ENCODE results near the gene RNF43.
"Not testable (repeated sequence)": the region's sequence is repeated elsewhere in the genome, so short reads cannot be mapped to it uniquely, and the experiment has no call there.

RNF43 gene

DNA sequence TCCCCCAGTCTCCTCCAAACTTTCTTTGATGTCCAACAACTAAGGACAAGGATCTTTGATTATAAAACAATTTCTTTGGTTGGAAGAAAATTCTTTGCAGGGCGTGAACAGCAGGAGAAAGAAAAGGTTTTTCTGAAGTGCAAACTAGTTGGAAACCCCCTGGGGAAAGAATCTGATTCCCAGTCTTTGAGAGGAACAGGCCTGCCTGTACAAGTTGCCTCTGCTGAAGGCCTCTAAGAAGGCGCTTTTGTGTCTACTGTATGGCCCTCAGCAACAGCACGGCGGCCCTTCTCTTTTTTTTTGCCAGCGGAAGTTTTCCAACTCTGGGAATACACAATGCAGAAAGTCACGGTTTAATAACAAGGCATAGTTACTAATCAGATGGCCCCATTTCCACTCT is 14.0 kb downstream of the RNF43 start:
- no peak for DNase-seq

DNA sequence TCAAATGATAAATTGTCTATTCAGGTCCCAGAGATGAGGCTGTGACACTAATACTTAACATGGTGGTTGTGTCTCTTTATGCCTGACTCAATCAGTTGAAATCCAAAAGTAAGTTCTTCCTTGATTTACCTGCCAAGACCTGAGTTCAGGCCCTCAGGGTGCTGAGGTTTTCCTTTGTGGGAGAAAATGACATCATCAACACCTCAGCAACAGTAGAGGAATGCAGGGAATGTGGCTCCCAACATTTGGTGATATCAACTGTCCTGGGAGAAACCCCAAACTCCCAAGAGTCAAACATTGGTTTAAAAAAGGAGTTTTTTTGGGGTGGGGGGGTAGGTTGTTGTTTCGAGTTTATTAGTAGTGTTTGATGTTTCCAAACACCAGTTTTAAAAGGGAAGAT is 14.7 kb downstream of the RNF43 start:
- no peak for DNase-seq

DNA sequence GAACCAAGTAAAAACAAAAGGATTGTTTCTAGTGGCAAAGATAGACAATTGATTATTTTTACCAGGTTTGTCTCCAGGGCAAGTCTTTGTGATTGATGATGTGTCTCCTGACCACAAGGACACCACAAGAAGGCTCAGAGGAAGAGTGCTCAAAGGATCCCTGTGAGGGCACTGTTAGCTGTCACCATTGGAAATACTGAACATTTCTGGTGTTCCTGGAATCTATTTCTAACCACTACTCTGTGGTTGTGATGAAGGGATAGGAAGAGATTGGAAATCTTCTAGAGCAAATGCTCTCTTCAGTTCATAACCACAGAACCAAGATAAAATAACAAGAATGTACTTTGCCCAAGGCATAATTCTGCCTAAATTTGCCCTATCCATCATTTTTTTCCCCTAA is 15.3 kb downstream of the RNF43 start:
- no peak for DNase-seq

DNA sequence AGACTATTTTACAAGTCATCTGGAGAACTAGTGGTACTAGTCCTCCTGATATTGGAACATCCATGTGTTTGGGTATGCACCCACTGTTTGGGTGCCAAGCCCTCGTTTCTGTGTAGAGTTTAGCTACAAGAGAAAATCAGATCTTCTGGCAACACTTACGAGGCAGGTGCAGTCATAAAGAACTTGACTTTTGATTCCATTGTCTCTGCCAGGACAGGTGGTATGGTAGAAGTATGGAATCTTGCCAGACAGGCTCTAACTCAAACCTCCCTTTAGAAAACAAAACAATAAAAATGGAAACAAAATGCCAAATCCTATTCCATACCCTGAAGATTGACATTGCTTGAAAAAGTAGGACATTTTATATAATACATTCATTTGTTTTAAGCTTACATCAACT is 16.0 kb downstream of the RNF43 start:
- no peak for DNase-seq

DNA sequence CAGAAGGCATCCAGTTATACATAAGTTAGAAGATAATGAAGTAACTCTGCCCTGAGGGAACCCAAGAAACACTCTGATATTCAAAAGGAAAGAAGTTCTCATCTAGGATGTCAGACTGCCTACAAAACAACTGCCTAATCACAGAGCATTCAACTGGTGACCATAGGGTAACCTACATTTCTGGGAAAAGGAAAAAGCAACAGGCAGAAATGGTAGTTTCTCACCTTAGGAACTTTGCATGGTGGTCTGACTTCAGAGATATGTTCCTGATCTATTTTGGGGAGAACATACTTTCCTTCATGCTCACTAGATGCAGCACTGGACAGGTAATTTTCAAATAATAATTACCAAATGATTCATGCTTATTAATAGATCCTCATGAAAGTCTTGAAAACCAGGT is 16.5 kb downstream of the RNF43 start:
- no peak for DNase-seq

DNA sequence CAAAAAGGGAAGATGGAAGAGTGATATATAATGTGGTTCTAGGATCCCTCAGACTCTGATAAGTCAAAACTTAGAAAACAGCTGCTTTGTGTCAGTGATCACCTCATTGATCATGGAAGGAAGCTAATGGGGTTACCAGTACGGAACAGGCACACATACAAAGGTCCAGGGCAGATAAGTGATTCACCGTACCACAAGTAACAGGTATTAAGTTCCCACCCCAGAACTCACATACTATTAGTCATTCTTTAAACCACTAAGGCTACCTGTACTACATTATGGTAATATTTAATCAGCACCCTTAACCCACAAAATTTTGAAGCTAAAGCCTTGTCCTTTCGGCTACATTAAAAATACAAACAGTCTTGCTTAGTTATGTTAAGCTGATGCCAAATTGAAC is 17.4 kb downstream of the RNF43 start:
- no peak for DNase-seq

DNA sequence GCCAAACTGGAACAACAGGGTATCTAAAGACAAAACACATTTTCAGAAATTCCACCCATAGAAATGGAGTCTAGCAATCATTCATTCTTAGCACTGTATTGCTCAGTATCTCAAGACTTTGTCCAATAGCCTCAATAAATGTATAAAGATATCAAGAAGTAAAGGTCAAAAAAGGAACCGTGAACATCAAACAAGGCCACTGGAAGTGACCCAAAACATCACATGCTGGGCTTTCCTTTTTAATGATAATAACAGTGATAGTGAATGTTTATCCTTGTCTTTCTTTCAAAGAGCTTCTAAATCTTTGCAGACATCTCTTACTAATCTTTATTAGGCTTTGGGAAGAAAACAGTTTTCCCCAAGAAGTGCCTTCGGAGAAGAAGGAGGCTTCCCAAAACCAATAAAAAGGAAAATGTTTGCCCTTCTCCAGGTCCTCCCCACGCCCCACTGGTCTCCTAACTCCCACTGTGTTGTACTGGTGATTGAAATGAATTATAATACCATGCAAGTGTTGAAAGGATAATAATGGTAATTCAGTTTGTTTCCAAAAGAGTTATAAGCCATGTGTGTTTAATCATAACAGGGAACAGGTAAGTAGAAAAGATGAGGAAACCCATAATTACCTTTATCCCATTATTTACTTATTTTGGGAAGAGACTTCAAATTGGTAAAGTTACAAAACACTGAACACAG is 18.6 kb downstream of the RNF43 start:
- DNase-seq: no peak

DNA sequence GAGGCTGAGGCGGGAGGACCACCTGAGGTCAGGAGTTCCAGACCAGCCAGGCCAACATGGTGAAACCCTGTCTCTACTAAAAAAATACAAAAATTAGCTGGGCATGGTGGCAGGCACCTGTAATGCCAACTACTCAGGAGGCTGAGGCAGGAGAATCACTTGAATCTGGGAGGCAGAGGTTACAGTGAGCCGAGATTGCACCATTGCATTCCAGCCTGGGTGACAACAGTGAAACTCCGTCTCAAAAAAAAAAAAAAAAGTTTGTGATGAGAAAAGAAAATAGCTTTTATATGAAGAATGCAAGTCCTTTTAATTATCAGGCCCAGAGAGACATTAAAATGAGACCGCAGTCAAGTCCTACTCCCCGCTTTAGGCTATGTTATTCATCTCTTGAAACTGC is 19.9 kb downstream of the RNF43 start:
- DNase-seq: not testable (repeated sequence)

DNA sequence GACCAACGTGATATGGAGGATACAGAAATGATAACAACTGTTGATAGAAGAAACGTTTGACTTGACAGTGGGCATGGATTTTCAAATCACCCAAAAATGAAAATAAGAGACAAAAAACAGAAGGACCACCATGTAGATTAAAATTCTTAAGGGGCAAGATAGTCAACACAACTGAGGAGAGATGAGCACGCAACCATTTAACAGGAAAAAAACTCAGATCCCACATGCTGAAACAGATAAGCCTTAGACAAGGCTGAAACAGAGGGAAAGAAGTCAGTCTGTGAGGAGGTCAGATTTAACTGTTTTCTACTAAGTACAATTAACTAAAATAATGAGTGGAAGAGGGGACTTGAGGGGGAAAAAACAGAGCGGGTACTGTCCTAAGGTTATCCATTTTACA is 21.2 kb downstream of the RNF43 start:
- no peak for DNase-seq

DNA sequence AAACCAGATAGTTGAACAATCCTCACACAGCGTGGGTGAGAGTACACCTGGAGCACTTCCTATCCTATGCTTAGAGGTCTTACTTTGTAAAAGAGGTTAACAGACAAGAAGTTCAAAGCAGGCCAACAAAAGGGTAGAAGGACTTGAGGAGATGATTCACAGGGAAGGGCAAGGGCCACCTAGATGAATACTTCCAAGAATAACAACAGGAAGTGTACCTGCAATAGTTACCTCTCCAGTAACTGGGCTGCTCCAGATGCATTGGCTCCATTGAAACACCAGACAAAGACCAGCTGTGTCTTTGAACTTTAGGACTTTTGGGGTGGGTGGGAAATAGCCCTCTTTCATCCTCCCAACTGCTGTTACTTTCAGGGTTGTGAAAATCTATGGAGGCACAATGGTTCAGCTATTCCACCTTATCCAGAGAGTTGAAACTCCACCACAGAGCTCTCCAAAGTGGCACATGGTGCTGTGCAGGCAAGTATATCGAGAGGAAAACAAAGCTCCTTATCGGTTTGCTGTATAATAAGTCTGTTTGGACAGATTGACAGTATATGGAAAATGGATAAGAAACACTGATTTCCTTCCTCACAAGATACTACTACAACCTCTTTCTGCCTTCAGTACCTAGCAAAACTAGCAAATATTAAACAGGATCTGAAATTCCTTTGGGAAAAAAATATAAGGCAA is 22.7 kb downstream of the RNF43 start:
- no peak for DNase-seq

DNA sequence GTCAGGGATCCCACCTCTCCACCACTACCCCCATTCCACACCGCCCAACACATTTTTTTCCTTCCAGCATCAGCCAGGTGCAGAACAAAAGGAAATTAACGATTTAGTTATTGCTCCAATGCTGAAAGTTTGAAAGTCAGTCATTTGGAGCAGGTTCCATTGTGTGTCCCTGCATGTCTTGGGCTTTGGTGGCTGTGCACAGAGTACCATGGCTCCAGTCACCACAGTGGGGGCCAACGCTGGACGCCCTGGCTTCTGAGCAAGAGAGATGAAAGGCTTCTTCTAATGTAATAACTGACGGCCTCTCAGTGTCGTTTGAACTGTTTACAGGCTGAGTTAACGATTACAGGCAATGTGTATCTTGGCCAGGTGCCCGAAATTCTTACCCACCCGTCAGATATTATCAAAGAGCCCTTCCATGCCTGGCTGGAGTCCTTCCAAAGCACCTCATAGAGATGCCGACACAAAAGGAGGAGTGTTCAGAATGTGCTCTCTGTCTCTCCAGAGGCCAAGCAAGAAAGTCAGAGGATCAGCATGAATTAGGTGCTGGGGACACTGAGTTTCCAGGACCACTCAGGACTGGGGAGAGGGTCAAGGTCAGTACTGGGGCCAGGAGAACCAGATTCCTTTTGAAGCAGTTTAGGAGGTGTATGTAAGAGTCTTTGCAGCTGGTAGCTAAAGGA is 25.9 kb downstream of the RNF43 start:
- no peak for DNase-seq

DNA sequence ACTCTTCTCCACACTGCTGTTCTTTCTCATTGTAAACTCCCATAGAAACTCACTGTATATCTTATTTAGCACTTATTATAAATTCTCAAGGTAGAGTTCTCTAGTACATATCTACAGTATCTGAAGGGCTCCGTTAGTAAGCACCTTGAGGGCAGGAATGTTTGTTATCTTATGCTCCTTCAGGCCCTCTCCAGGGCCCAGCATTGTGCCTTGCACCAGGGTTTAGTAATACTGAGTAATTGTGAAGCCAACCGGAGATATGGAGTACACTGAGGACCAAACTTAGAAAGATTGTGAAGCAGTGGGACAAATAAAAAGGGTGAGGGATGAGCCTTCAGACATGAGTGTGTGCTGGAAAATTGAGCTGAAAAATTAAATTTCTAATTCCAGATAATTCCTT is 26.4 kb downstream of the RNF43 start:
- no peak for DNase-seq

DNA sequence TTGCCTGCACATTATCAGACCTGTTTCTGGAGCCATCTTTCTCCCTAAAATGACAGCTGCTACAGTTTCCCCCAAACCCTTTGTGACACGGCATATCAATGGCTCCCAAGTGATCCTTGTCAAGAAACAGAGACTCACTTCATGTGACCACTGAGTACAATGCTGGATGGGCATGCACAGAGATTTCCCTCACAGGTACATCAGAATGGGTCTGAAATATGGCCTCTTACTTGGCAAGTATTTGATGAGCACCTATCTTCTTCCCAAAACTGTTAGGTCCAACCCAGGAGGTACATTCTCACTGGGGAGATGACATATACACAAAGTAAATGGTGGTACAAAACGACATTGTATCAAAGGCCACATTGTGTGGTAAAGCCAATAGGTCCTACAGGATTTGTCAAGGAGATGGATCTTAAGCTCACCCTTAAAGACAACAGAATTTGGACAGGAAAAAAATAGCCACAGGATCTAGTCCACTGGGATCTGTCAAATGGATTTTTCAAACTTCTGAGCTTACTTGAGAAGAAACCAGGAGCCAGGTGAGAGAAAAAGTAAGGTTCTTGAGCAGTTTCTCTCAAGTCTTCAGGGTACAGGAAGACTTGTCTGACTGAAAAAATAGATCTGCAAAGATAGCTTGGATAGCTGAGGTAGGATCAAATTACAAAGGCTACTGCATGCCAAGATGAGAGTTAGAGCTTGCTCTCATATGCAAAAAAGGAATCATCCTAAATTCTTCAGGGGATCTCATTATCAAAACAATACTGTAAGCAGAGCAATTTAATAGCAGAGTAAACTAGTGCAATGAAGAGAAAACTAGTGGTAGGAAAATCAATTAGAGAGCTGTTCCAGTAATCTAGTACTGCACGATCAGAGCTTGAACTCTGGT is 28.8 kb downstream of the RNF43 start:
- no peak for DNase-seq

DNA sequence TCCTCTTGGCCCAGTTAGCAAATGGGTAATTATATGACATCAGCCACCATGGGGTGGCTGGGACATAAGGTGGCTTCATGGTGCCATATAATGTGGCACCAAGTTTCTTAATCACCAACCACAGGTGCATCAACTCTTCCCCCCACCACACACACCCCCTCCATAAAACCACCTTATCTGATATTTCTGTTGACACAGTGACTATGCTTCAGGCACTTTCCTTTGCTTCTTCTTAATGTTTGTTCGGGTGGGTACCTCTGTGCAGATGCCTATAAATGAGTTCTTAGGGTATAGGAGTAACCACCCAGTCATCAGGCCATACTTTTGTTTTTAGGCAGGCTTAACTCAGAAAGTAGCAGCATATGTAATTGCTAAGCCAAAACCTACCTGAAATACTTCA is 29.5 kb downstream of the RNF43 start:
- no peak for DNase-seq

DNA sequence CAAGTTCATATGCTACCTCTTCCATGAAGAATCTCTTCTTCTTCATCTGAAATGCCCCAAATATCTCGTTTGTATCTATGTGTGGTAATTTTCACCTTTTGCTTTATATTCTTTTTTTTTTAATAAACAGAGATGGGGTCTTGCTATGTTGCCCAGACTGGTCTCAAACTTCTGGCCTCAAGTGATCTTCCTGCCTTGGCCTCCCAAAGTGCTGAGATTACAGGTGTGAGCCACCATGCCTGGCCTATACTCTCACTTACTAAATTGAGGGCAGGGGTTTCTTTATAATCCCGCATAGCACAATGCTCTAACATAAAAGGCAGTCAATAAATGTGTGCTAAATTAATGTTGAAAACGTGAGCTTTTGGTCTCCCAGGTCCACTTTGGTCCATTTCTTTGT is 30.6 kb downstream of the RNF43 start:
- DNase-seq: no peak

DNA sequence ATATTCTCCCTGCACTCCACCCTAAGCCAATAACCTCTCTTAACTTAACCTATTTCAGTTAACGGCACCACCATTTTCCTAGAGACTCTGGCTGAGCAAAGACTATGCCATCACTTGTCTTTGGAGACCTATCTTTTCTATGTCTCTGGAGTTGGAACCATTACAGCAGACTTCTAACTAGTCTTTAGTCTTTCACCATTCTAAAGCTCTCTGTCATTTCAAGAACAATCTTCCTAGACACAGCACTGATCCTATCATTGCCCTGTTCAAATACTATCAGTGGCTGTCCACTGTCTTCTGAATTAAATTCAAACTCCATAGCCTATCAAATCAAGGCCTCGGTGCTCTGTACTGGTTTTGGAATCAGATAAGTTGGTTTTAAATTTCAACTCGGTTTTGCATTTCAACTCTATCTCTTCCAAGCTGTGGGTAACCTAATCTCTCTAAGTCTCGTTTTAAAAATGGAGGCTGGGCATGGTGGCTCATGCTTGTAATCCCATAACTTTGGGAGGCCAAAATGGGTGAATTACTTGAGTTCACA is 31.9 kb downstream of the RNF43 start:
- DNase-seq: no peak

DNA sequence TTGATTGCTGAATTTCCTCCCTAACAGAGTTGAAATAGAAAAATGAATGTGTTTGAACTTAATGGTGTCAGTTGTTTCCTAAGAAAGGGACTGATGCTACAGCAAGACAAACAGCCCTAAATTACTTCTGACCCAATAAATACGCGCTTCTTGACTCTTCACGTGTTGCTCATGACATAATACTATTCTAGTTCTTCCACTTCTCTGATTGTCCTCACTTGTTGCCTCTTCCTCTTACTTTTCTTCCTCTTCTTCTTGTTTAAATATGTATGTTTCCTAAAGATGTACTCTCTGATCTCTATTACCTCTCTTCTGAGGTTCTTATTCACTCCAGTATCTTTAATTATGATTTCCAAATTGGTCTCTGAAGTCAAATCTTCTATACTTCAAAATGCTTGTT is 32.4 kb downstream of the RNF43 start:
- DNase-seq: no peak

DNA sequence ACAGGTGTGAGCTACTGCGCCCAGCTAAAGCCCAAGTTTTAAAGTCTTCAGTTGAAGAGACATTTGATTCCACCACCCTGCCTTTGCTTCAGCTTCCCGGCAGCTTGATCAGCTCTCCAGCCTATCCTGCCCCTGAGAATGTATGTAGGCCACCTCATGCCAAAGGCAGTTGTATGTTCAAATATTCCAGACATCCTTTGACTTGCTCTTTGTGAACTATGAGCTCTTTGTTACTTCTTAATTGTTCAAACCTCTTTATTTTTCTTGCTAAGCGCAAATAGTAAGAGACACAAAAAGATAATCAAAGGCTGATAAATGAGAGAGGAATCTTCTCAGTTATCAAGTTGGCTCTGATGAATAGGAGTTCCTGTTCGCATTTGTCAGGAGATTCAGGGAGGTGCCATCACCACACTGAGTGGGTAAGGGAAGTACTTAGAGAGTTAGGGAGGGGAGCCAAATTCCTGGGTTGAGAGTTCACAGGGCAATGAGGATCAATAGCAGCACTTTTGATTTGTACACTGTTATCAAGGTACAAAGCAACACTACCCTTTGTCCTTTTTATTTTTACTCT is 33.4 kb downstream of the RNF43 start:
- DNase-seq: no peak

DNA sequence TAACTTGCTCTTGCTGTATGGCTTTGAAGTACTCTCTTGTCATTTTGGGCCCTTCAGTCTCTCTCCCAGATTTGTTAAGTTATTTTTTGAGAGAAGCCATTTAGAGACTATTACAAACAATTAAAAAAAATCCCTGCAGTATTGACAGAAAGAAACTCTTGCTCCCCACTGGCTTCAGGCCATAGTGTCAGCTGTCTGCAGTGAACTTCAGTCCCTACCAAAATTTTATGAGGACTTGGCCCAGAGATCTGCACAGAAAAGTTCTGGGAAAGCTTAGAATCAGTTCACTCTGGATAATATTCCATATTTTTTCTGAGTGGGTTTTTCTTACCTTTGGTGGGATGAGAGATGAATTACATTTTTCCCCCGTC is 34.5 kb downstream of the RNF43 start:
- no peak for DNase-seq

DNA sequence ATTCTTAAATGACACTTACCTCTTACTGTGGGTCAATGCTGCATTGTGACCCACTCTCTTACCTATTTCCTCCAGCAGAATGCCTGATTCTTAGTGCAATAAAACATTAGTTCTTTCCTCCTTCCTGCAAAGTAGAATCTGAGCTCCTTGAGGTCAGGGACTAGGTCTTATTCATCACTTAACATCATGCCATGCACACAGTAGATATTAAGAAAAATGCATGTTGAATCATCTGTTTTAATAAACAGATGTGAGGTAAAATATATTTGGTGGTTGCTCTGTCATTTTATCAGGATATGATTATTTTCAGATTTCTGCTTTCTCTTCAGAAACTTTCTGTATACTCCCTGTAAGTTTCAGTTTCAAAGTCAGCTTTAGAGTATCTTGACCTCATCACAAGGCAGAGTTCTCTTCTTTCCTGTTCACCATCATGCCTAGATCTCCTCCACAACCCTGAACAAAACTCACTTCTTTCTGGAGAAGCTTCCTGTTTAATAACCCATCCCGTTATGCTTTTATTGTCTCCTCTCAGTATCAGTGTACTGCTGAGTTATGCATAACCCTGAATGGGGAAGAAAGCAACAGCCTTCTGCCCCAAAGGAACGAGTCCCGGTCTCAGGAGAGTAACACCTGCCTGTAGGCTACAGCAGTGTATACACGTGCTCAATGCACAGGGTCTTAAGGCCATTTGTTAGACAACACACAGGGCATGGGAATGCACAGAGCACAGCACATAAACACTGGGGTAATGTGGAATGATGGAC is 35.0 kb downstream of the RNF43 start:
- no peak for DNase-seq

DNA sequence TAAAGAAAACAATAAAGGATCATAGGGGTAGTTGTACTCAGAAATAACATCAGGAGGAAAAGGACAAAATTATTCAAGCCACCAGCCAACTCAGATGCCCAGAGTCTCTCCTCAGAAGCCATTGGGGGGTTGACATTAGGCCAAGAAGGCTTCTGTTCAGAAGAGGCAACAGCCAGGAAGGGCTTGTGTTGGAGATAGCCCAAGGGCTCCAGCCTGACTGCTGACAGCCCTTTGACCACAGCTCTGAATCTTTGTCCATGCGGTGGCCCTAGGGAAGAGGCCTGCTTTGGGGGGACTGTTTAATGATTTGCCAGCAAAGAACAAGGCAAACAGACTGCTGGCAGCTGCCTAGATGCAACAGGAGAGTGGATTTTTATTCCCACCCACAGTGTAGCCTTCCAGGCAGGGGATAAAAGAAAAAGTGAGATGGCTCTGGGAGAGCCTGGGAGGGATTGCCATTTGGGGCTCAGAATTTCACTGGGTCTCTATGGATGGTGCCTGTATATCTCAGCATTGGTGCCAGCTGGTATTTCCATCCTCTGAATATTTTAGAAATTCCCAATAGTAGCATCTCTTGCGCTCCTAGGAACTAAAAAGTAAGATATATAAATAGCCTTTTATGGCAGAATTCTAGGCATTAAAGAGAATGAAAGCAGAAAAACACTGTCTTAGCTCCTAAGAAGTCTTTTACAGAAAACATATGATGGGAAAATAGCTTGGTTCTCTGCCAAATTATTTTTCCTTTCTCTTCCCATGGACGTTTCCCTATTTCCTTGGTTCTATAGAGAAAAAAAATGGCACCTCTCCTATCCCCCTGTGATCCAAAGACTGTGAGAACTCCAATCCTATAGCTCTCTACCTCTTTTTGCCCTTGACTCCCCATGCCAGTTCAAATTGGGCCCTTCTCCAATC is 36.0 kb downstream of the RNF43 start:
- DNase-seq: peak; percentile 47
